H1 (cell line): ENCODE results near the gene QSER1. TPM values are rescaled to one million over a fixed set of nuclear protein-coding genes. Genes with fewer than 3 reads are reported as not detected.

Experiments used
- SIN3A ChIP-seq, 2 experiments: IDR thresholded peaks in 1 of 2; conservative IDR thresholded peaks in 1 of 2; 2 replicates each; pipeline ENCODE4 v1.6.1; 2011 to 2012; ENCODE audit warnings: low read length in 2 of 2, improper control_type of control experiment in 1 of 2, low read depth in 1 of 2, mild to moderate bottlenecking in 1 of 2
- polyA plus RNA-seq, 7 experiments: library from polyadenylated mRNA; depleted of rRNA in 3 of 7; stranded (reverse) in 5 of 7; unstranded in 2 of 7; fragments of >200 nt in 5 of 7; fragments of 200-250 nt in 2 of 7; gene quantifications; 1 replicate in 5 of 7; 2 replicates in 1 of 7; 4 replicates in 1 of 7; pipeline versions ENCODE4 v1.2.1 to v1.2.3, GENCODE V29; 2011 to 2013; ENCODE audit warnings: missing spikeins in 2 of 7, mixed read lengths in 2 of 7
- total RNA-seq: library from RNA; stranded (reverse); fragmentation: NEBNext Ultra II Directional; extraction: Animal tissue kit (Norgen Biotek cat#: 25700); gene quantifications from 2 replicates; pipeline ENCODE4 v1.2.1, GENCODE V29; 2021
- TF ChIP-seq, protein P1 (sequence below): fragments of 300-600 bp; sonication (generic); IDR thresholded peaks from 2 replicates; pipeline ENCODE4 v1.7.1; 2012; ENCODE audit warnings: low read length, moderate library complexity, mild to moderate bottlenecking, inconsistent platforms; ENCODE audit not compliant: insufficient replicate concordance

Gene QSER1
- total and polyA plus RNA-seq, 2 of the 8 experiments (the other 6 are each of a cell fraction or from before 2014, with no cell fraction given), result 29.3 to 117 TPM

DNA sequence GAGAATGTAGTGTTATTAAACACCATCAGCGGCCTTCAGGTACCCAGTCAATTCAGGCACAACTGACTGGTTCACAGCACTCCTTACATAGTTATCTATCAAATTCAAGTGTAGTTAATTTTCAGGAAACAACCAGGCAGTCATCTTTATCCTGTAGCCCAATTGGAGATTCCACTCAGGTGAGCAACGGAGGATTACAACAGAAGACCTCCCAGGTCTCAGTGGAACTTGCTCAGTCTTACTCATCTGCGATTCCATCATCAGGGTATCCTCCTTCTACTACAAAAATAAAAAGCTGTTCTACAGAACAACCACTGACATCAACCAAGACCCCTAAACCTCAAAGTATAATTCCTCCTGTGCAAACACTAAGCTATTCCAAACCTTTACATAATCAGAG lies 39.6 kb downstream of the QSER1 start (continued):
- TF ChIP-seq, protein P1, sequence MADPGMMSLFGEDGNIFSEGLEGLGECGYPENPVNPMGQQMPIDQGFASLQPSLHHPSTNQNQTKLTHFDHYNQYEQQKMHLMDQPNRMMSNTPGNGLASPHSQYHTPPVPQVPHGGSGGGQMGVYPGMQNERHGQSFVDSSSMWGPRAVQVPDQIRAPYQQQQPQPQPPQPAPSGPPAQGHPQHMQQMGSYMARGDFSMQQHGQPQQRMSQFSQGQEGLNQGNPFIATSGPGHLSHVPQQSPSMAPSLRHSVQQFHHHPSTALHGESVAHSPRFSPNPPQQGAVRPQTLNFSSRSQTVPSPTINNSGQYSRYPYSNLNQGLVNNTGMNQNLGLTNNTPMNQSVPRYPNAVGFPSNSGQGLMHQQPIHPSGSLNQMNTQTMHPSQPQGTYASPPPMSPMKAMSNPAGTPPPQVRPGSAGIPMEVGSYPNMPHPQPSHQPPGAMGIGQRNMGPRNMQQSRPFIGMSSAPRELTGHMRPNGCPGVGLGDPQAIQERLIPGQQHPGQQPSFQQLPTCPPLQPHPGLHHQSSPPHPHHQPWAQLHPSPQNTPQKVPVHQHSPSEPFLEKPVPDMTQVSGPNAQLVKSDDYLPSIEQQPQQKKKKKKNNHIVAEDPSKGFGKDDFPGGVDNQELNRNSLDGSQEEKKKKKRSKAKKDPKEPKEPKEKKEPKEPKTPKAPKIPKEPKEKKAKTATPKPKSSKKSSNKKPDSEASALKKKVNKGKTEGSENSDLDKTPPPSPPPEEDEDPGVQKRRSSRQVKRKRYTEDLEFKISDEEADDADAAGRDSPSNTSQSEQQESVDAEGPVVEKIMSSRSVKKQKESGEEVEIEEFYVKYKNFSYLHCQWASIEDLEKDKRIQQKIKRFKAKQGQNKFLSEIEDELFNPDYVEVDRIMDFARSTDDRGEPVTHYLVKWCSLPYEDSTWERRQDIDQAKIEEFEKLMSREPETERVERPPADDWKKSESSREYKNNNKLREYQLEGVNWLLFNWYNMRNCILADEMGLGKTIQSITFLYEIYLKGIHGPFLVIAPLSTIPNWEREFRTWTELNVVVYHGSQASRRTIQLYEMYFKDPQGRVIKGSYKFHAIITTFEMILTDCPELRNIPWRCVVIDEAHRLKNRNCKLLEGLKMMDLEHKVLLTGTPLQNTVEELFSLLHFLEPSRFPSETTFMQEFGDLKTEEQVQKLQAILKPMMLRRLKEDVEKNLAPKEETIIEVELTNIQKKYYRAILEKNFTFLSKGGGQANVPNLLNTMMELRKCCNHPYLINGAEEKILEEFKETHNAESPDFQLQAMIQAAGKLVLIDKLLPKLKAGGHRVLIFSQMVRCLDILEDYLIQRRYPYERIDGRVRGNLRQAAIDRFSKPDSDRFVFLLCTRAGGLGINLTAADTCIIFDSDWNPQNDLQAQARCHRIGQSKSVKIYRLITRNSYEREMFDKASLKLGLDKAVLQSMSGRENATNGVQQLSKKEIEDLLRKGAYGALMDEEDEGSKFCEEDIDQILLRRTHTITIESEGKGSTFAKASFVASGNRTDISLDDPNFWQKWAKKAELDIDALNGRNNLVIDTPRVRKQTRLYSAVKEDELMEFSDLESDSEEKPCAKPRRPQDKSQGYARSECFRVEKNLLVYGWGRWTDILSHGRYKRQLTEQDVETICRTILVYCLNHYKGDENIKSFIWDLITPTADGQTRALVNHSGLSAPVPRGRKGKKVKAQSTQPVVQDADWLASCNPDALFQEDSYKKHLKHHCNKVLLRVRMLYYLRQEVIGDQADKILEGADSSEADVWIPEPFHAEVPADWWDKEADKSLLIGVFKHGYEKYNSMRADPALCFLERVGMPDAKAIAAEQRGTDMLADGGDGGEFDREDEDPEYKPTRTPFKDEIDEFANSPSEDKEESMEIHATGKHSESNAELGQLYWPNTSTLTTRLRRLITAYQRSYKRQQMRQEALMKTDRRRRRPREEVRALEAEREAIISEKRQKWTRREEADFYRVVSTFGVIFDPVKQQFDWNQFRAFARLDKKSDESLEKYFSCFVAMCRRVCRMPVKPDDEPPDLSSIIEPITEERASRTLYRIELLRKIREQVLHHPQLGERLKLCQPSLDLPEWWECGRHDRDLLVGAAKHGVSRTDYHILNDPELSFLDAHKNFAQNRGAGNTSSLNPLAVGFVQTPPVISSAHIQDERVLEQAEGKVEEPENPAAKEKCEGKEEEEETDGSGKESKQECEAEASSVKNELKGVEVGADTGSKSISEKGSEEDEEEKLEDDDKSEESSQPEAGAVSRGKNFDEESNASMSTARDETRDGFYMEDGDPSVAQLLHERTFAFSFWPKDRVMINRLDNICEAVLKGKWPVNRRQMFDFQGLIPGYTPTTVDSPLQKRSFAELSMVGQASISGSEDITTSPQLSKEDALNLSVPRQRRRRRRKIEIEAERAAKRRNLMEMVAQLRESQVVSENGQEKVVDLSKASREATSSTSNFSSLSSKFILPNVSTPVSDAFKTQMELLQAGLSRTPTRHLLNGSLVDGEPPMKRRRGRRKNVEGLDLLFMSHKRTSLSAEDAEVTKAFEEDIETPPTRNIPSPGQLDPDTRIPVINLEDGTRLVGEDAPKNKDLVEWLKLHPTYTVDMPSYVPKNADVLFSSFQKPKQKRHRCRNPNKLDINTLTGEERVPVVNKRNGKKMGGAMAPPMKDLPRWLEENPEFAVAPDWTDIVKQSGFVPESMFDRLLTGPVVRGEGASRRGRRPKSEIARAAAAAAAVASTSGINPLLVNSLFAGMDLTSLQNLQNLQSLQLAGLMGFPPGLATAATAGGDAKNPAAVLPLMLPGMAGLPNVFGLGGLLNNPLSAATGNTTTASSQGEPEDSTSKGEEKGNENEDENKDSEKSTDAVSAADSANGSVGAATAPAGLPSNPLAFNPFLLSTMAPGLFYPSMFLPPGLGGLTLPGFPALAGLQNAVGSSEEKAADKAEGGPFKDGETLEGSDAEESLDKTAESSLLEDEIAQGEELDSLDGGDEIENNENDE, result no peak
- no peak for TF ChIP-seq SIN3A (conservative IDR thresholded peaks at IDR 0.05 in 1 of 2, IDR thresholded peaks at IDR 0.05 in 1 of 2; ENCODE audit: low read depth in 1 of 2, low read length in 2 of 2)
